NT2/D1 (cell line): ENCODE measurements around the gene RINT1.

Source experiments
- SUZ12 ChIP-seq: IDR thresholded peaks from 2 replicates; pipeline ENCODE4 v1.6.1; 2011; ENCODE audit not compliant: insufficient read length, insufficient read depth; ENCODE audit errors: extremely low read depth
- YY1 ChIP-seq: IDR thresholded peaks from 2 replicates; pipeline ENCODE4 v1.6.1; 2011; ENCODE audit not compliant: insufficient read length, insufficient read depth
- ZNF274 ChIP-seq: IDR thresholded peaks from 2 replicates; pipeline ENCODE4 v1.6.1; 2011; ENCODE audit warnings: mild to moderate bottlenecking, low read depth, low read length

GRCh38 chr7:105524840-105525239 lies 7.2 kb upstream of the RINT1 start:
- TF ChIP-seq SUZ12 (no peak), ZNF274 (no peak), YY1 (no peak)
